GOT3 (cell line): ENCODE results near the gene CCDC197.

ENCODE experiments used
- DNase-seq: peaks from one replicate; lab custom pipeline; 2025; ENCODE audit warnings: mixed read lengths; lab: John Stamatoyannopoulos, UW

Gene CCDC197

DNA sequence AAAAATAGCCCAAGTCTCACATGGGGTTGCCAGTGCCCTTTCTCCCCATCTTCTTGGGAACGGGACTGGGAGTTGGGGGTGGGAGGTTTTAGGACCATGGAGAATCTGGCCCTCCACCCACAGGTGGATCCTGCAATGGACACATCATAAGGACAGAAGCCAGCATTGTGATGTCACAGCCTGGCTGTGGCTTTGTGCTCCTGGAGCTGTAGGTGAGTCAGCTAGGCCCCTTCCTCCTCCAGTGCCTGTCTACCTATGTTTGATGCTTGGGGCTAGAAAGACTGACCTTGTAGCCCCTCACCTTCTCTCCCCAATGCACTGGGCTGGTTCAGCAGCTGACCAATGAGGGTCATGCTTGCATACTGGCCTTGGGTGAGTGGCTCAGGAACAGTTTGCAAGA is at the start of gene CCDC197:
Gene CCDC197 (plus strand): TSS at position 220 of the 400 bp plus-strand sequence. CDS start 831 bp downstream, outside the sequence.
- DNase-seq = no peak

DNA sequence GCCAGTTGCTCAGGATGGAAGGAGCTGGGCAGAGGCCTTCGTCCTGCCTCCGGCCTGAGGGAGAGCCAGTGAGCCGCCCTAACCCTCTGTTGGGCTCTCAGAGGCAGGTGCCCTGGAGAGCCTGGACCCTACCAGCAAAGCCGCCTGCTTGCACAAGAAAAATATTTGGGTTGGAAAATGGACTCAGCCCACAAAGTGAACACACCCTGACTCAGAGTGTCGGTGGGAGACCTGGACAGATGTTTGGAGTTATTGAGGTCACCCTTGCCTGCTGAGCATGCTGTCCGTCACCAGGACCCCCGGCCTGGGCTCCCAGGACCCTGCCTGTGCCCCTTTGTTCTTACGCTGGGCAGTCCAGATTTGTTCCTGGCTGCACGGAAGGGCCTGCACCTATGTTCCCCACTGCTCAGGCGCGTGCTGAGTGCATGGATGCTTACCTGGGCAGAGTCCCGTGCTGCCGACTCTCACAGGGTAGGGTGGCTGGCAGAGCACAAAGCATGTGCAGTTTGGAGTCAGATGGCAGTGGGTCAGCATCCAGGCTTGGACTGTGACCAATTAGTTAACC is 47.5 kb upstream of the CCDC197 start:
- DNase-seq = no peak

DNA sequence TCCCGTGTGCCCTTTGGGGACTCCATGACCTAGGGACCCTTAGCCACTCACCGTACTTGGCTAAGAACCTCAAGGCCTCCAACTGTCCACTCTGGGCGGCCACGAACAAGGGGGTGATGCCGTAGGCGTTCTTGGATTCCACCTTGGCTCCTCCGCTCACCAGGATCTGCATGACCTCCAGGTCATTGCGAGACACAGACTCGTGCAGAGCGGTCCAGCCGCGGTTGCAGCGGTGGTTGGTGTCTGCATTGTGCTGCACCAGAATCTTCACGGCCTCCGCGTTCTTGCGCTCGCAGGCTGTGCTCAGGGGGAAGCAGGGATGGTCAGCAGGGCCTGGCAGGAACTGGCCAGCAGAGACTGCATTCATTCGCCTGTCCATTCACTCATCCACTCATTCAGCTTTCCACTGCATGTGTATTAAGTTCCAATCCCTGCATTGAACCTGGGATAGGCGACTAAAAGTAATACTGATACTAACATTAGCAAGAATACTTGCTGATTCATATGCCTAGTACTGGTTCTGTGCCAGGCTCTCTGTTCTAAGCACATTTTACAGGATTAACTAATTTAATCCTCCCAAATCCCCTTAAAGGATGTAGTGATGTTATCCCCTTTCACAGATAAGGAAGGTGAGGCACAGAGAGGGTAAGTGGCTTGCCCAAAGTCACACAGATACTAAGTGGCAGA is 46.0 kb upstream of the CCDC197 start:
- DNase-seq = no peak

DNA sequence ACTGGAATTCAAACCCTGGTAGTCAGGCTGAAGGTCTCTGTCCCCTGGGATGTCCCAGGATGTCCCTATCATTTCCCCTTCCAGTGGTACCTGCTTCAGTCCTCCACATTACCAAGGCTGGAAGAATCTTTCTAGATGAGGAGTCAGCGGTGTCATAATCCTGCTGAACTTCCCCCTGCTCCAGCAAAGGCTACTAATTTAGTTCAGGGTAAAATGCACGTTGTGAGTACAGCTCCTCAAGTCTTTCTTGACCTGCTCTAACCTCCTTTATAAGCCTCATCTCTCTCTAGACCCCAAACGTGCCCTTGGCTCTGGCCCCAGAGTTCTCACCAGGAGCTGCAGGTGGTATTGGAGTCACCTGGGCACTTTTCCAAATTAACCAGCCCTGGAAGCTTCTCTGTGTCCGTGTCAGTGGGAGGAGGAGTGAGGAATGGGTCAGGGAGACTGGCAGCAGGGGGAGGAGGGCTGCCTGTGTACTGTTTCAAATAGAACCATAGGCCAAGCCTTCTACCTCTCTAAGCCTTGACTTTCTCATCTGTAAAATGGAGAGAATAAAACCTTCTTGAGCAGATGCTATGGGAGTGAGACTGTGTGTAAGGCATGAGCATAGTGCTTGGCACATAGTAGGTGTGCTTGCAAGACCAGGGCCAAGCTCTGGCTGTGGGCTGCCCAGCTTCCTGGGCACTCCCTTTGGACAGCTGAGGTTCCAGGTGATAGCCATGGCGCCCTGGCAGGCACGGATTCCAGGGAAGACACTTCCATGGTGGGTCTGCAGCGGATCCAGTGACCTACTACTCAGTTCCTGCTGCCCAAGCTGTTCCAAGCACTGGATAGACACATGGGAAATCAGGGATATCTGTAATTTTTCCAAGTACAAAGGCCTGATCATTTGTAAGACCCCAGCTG is 45.2 kb upstream of the CCDC197 start:
- no peak for DNase-seq

DNA sequence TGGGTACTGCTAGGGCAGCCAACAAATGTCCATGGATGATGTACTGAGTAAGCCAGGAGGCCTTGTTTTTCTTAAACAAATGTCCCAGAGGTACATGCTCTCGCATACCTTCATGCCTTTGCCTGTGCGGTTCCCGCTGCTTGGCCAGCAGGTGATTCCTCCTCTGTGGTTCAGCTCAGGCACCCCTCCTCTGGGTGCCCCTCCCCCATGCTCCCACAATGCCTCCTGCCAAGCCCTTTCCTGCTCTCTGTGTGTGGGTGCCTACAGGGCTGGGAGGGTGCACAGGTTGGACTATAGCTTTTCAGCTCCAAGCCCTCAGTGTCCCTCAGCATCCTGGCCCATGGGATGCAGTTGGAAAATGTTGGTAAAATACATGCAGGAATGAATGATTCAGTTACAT is 44.3 kb upstream of the CCDC197 start:
- no peak for DNase-seq

DNA sequence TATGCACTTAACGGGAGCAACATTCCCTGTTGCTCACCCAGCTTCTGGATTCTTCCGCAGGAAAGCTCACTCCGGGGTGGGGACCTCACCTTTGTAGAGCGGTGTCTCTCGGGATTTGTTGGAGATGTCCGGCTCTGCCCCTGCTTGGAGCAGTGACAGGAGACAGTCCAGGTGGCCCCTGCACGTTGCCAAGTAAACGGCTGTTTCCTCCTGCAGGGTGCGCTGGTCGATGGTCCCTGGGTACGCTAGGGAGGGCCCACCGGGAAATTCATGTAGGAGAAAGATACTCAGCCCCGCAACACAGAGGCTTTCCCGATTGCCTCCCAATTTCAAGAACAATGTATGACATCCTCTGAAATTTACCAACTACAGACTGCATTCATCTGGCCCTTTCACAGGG is 43.8 kb upstream of the CCDC197 start:
- DNase-seq = no peak

DNA sequence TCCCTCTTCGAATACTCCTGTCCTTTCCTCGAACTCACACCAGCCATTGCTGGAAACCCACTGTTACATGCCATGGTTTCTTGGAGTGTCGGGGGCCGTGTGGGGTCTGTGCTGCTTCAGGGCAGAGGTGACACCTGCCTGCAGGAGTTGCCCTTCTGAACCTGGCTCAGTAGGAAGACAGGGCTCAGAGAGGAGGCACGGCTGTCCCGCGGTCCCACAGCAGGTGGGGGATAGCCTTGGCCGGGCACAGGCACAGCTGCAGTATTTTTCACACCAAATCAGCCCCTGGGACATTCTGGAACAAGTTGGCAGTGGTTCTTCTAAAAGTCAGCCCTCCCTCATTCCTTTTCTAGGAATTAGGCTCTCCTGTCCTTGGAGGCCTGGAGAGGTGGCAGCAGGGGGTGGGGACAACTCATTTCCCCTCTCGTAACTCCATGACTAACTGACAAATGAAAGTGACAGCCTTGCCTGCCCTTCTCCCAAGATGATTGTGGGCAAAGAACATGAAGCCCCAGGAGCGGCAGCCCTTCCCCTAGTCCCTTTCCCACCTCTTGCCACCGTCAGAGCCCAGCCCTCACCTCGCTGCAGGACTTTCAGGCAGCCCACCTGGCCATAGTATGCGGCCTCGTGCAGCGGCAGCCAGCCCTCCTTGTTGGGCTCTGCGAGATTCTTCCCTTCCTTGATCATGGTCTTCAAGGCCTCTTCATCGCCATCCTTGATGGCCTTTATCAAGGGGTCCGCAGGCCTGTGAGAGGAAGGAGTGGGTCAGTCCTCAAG is 43.2 kb upstream of the CCDC197 start:
- DNase-seq = no peak

DNA sequence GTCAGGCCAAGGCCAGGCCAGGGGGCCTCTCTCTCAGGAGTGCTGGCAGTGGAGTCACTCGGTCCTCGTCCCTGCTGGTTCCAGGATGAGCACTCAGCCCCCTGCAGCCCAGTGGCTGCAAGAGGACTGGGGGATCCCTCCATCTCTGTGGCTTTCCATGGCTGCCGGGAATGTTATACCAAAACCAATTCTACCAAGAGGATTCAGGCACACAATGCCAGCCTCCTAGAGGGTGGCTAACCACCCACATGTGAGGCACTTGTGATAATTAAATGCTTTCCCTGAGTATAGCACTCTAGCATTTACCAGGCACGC is 42.6 kb upstream of the CCDC197 start:
- DNase-seq = no peak

DNA sequence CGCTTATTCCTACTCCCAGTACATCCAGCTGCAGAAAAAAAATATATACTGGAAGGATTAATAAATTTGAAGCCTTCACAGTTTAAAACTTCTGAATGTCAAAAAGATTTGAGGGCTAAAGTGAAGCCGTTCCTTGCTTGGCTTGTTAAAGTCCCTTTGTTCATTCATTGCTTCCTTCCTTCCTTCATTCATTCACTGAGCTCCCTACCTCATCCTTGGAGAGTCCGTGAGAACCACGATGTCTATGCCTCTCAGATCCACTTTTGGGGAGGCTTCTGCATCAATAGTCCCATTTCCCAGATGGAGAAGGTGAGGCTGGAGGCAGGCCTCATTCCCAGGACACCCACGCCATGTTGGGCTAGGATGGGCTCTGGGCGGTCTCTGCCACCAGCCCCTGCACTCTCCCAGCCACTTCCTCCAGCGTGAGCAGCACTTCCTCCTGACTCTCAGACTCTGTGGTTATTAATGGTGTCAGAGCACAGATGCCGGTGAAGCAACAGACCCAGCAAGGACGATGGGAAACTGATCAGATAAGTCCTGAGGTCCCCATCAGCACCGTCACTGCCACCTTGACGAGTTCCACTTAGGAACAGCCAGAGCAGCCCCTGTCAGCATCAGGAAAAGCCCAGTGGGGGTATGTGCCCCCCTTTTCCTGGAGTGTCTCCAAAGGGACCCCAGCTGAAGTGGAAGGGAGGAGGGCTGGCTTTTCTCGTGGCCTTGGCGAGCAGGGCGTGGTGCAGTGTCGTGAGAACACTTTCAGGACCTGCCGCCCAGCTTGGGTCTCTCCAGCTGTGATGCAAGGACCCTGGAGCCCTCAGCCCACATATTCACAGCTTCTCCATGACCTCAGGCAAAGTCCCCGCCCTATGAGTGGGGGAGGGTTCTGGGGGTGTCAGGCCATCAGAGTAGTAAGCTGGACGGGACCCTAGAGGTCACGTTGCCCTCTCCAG is 41.9 kb upstream of the CCDC197 start:
- DNase-seq = no peak

DNA sequence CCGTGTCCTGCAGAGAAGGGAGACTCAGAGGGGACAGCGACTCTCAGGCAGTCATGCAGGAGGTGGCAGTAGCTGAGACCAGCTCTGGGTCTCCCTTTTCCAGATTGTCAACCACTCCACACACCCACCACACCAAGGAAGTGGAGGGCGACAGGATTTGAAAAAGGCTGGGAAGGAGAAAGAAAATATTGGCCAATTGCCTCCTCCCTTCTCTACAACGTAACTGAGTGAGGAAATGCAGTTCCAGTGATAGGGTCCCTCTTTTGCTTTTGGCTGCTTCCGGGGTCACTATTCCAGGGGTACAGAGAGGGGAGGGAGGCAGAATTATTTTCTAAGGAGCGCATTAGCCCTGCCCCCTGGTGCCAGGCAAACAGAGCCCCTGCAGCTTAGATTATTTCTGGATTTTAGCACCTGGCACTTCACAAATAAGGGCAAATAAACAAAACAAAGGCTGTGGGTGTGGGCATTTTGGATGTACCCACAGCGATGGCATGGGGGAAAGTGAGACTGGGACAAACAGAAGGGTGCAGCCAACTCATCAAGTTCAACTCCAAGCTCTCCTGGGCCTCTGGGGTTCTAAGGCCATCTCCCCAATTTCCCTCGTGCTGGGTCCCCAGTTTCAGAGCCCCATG is 41.1 kb upstream of the CCDC197 start:
- no peak for DNase-seq

DNA sequence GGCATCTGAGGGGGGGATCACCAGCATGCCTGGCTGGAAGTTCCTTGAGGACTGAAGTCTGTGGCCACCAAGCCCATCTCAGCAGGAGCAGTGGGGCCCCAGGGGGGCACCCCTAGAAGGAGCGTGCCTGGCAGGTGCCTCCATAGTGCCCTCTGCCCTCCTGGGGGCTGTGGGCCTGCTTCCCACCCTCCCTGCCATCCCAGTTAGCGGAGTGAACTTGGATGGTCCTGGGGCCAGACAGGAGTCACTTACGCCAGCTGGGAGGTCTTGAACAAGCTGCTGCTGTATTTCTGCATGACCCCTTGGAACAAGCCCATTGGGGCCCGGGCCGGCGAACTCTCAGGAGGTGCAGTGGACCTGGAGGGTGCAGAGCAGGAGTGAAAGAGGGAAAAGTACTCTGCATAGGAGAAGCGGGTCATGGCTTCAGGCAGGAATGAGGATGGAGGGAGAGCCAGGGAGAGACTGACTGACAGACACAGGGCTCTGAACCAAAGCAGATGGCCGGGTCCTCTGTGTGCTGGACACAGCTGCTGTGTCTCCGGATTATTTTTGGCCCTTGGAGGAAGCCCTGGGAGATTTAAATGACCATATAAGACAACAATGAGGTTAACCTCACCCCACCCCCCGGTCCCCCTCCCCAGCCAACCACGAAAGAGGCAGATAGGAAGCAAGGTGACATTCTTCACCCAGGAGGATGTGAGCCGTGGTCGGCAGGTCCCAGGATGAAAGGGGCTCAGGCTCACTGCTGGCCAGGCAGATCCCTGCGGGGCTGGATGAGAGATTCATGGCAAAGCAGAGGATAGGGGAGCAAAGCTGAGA is 40.4 kb upstream of the CCDC197 start:
- DNase-seq = no peak

DNA sequence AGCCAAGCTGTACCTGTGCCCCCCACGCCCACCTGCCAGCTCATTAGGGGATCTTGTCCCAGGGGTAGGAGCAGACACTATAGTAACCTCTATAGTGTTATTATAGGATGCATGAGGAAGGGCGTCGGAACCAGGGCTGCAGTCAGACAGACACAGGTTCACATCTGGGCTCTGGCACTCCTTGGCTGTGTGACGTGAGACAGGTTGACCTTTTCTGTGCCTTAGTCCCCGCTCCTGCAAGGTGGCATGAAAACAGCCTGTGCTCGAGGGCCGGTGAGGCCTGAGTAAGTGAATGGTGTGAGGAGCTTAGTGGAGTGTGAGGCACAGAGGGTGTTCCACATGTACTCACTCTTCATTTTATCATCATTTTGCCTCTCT is 39.8 kb upstream of the CCDC197 start:
- DNase-seq = no peak

DNA sequence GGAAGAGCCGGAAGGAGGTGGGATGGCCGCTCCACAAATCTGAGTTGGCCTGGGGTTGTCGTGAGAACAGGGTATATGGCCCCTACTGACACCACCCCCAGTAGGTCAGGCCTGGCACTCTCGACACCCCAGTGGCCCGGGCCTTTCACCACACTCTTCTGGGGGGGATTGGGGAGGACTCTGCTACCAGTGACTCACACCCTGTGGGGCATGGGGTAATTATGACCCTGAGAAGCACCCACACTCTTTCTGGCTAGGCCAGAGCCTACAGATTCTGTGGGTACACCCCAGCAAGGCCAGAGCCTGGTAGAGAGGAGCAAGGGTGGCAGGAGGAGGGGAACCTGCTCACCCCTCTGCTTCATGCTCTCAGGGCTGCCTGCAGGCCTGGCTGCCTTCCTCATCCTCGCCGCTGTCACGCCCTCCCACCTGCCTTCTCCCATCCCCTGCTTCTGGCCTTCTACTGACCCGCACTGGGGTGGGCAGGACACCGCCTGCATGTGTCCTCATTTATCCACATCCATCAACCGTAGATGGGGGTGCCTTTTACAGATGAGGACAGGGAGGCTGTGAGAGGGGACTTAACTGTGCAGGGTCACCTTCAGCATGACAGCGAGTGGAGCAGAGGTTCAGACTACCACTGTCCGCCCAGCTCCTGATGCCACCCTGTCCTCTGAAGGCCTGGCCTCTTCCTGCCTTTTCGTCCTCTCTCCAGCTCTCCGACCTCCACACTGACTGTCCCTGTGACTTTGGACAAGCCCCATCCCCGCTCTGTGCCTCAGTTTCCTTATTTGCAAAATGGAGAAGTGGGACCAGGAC is 39.1 kb upstream of the CCDC197 start:
- DNase-seq = no peak

DNA sequence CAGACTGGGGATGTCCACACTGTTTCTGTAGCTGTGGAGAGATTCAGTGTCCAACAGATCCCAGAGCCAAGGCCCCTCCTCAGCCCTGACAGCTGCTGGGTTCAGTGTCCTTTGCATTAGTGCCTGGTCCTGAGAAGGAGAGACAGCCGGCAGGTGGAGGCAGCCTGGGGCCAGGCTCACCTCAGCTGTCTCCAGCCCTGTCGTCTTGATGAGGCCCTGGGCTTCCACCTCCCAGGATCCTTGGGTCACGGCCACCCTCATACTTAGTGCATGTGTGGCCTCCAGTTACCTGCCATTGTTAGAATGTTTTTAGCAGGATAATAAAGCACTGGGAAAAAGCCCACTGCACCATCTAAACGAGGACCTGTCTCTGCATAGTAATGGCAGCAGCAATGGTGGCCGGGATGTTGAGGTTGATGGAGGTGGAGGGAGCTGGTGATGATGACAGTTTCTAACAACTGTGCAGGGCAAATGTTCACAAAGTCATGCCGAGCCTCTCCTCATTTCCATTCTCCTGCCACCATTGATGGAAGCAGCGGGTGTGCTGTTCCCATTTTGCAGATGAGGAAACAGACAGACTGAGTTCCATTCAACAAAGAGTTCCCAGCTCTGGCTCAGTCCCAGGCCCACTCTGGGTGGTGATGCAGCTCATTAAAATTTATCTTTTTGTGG is 38.4 kb upstream of the CCDC197 start:
- DNase-seq = no peak

DNA sequence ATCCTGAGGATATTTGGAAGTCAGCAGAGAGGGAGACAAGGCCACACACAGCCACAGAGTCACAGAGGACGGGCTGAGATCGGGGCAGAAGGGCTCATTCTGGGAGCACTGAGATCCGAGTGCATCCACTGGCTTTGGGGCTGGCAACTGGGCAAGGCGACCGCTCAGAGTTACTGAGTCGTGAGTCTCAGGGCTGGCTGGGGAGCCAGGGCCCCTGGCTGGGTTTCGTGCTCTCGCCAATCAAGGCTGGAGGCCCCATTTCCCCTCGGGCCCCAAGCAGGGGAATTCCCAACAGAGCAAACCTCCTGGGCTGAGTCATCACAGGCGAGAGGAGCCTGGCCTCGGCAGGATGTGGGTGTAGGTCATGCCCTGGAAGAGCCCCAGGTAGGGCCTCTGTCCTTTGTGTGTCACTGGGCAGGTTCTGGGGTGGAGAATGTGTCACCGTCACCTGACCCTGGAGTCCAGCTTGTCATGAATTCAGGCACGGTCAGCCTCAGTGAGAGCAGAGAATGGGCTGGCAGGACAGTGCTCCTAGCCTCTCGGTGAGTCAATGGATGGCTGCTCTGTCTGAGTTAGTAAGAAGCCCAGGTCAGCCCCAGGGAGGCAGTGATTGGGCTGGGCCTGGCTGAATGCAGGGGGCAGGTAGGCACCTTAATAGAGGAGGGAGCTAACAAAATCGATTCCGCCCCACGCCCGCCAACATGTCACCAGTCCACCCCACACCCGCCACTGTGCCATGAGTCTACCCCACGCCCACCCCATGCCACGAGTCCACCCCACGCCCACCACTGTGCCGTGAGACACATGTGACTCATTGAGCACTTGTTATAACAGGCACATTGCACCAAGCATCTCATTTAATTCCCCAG is 37.6 kb upstream of the CCDC197 start:
- DNase-seq = peak; percentile 38

DNA sequence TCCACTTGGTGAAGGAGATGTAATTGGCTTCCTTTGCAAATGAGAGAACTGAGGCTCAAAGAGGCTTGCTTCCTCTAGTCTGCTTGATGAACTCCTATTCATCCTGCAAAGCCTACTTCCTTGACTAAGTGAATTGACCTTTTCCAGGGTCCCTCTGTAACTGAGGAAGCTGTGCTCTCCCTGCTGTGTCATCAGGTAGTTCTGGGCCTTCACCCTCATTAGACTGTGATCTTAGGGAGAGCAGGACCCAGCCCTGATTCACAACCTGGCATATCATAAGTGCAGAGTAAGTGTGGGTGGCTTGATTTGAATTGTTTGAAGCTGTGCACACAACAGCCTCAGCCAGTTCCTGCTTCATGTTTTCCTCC is 37.0 kb upstream of the CCDC197 start:
- no peak for DNase-seq

DNA sequence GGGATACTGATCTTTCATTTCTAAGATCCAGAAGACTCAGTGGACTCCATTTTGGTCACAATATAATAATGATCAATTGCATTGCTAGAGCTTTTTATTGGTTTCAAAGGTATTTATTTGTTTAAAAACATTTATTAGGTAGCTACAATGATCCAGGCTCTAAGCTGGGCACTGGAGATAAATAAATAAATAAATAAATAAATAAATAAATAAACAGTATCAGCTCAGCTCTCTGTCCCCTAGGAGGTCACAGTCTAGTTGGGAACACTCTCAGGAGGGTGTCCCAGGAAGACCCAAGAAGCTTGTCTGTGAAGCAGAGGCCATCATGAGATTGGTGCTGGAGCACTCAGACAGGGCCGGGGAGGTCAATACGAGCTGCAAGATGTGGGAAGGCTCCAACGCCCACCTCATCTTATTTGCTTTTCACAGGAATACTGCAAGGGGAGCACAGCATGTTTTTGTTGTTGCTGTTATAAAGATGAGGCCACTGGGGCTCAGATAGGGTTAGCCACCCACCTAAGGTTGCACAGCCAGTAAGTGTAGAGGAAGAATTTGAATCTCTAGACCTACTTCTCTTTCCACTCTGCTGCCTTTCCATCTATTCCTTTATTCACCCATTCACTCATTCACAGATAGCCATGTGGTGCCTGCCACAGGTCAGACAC is 36.2 kb upstream of the CCDC197 start:
- DNase-seq = no peak
